Fibroblast of pulmonary artery (primary cell): ENCODE results near the gene PRUNE2.
"Not testable (repeated sequence)": the region's sequence is repeated elsewhere in the genome, so short reads cannot be mapped to it uniquely, and the experiment has no call there.

Experiments used
- DNase-seq: peaks from one replicate; pipeline ENCODE4 v3.0.0-alpha.2; 2010; ENCODE audit warnings: low read depth
- H3K4me3 ChIP-seq: replicated peaks from 2 replicates; pipeline ENCODE4 v1.5.1; 2011; ENCODE audit warnings: low read depth, mild to moderate bottlenecking, control low read depth, low read length, moderate library complexity
- TF ChIP-seq, protein P1 (sequence below): IDR thresholded peaks from 2 replicates; pipeline ENCODE4 v1.5.1; 2011; ENCODE audit warnings: mild to moderate bottlenecking, control low read depth, low read length, inconsistent platforms; ENCODE audit errors: missing control alignments

The PRUNE2 gene

GRCh38 chr9:76681556-76681955 is 224.4 kb downstream of the PRUNE2 start:
- no peak for DNase-seq
- TF ChIP-seq, protein P1, sequence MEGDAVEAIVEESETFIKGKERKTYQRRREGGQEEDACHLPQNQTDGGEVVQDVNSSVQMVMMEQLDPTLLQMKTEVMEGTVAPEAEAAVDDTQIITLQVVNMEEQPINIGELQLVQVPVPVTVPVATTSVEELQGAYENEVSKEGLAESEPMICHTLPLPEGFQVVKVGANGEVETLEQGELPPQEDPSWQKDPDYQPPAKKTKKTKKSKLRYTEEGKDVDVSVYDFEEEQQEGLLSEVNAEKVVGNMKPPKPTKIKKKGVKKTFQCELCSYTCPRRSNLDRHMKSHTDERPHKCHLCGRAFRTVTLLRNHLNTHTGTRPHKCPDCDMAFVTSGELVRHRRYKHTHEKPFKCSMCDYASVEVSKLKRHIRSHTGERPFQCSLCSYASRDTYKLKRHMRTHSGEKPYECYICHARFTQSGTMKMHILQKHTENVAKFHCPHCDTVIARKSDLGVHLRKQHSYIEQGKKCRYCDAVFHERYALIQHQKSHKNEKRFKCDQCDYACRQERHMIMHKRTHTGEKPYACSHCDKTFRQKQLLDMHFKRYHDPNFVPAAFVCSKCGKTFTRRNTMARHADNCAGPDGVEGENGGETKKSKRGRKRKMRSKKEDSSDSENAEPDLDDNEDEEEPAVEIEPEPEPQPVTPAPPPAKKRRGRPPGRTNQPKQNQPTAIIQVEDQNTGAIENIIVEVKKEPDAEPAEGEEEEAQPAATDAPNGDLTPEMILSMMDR = no peak
- no peak overlapping the region for H3K4me3 ChIP-seq

DNA sequence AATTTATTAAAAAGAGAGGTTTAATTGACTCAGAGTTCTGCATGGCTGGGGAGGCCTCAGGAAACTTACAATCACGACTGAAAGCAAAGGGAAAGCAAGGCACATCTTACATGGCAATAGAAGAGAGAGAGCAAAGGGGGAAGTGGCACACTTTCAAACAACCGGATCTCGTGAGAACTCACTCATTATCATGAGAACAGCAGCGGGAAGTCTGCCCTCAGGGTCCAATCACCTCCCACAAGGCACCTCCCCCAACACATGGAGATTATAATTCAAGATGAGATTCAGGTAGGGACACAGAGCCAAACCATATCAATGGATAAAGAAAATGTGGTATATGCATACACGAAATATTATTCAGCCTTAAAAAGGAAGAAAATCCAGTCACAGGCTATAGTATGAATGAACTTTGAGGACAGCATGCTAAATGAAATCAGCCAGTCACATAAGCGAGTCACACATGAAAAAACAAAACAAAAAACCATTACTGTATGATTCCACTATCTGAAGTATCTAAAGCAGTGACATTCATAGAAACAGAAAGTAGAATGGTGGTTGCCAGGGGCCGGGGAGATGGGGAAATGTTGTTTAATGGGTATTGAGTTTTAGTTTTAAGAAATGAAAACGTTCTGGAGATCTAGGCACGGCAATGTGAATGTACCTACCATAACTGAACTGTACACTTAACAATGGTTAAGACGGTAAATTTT is 225.0 kb downstream of the PRUNE2 start:
- H3K4me3 ChIP-seq = no peak overlapping the region
- TF ChIP-seq, protein P1 = no peak
- DNase-seq = no peak

- H3K4me3 ChIP-seq = no peak overlapping the region
- TF ChIP-seq, protein P1 = no peak
- DNase-seq = peak; percentile 79
These were observed 228.3 kb downstream of the PRUNE2 start for GRCh38 chr9:76677481-76678055.

DNA sequence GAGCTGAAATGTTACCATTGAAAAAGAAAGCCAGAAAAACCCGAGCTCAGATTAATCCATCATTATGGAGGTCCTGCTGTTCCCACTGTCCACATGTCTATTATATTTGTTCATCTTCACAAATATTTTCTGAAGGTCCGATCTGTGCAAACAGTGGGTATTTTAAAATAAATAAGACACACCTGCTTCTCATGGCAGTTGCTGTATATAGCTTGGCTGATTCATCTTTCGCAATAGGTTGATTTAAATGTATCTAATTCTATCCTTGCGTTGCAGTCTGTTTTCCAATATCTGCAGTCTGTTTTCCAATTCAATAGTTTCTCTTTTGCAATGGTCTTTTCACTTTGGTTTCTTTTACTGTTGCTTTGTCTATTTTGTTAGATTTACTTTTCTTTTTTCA is 229.1 kb downstream of the PRUNE2 start:
- H3K4me3 ChIP-seq = no peak overlapping the region
- no peak for DNase-seq
- TF ChIP-seq, protein P1 = no peak

GRCh38 chr9:76667521-76667957 is 238.4 kb downstream of the PRUNE2 start:
- TF ChIP-seq, protein P1 = no peak
- peak; percentile 73 for DNase-seq
- H3K4me3 ChIP-seq = no peak overlapping the region

DNA sequence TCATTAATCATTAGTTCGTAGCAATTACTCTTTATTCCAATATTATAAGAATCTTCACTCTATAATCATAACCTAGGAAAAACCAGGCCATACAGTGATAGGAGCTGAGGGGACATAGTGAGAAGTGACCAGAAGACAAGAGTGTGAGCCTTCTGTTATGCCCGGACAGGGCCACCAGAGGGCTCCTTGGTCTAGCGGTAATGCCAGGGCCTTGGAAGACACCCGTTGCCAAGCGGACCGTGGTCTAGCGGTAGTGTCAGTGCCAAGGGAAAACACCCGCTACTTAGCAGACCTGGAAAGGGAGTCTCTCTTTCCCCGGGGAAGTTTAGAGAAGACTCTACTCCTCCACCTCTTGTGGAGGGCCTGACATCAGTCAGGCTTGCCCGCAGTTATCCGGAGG is 239.9 kb downstream of the PRUNE2 start:
- TF ChIP-seq, protein P1 = peak; percentile 46
- H3K4me3 ChIP-seq = not testable (repeated sequence)
- peak; percentile 77 for DNase-seq

- TF ChIP-seq, protein P1 = no peak
- H3K4me3 ChIP-seq = no peak overlapping the region
- DNase-seq = no peak
These were observed 240.5 kb downstream of the PRUNE2 start for GRCh38 chr9:76665458-76665857.
